Fibroblast of lung (primary cell): ENCODE measurements around the gene OSBP. TPM values are rescaled to one million over a fixed set of nuclear protein-coding genes. Genes with fewer than 3 reads are reported as not detected.

Experiments
- DNase-seq, 2 donors: peaks; one replicate each; pipeline versions ENCODE4 v3.0.0 to v3.0.0-alpha.2; 2010; ENCODE audit warnings: low read depth in 2 of 2
- H2AFZ ChIP-seq: 2 replicates; pipeline ENCODE4 v1.5.1; 2012; ENCODE audit warnings: low read length, control low read depth, inconsistent platforms
- H3K27ac ChIP-seq: 2 replicates; pipeline ENCODE4 v1.5.1; 2011; ENCODE audit warnings: low read length, control low read depth; ENCODE audit not compliant: insufficient read depth
- H3K27me3 ChIP-seq: 2 replicates; pipeline ENCODE4 v1.5.1; 2011; ENCODE audit warnings: mild to moderate bottlenecking, low read length; ENCODE audit not compliant: control insufficient read depth, insufficient read depth
- H3K36me3 ChIP-seq: 2 replicates; pipeline ENCODE4 v1.5.1; 2011; ENCODE audit warnings: low read length; ENCODE audit not compliant: control insufficient read depth, insufficient read depth
- H3K4me1 ChIP-seq: 2 replicates; pipeline ENCODE4 v1.5.1; 2011; ENCODE audit warnings: low read length; ENCODE audit not compliant: control insufficient read depth, insufficient read depth; ENCODE audit errors: extremely low read depth
- H3K4me2 ChIP-seq: 2 replicates; pipeline ENCODE4 v1.5.1; 2011; ENCODE audit warnings: low read length, control low read depth; ENCODE audit not compliant: insufficient read depth; ENCODE audit errors: extremely low read depth
- H3K4me3 ChIP-seq, 4 experiments: fragments of 200-600 bp in 1 of 4; sonication (generic) in 1 of 4; replicated peaks in 1 of 4; 2 replicates each; pipeline ENCODE4 v1.5.1; 2011 to 2016; ENCODE audit warnings: low read length in 4 of 4, low read depth in 3 of 4, mild to moderate bottlenecking in 3 of 4, control low read depth in 2 of 4, inconsistent platforms in 1 of 4, mixed read lengths in 1 of 4; ENCODE audit not compliant: insufficient read depth in 1 of 4; ENCODE audit errors: control extremely low read depth in 1 of 4
- H3K79me2 ChIP-seq: 2 replicates; pipeline ENCODE4 v1.5.1; 2012; ENCODE audit warnings: mild to moderate bottlenecking, low read length, inconsistent platforms; ENCODE audit not compliant: control insufficient read depth, insufficient read depth
- H3K9ac ChIP-seq: 2 replicates; pipeline ENCODE4 v1.5.1; 2011; ENCODE audit warnings: mild to moderate bottlenecking, low read length, control low read depth; ENCODE audit not compliant: insufficient read depth
- H3K9me3 ChIP-seq: 2 replicates; pipeline ENCODE4 v1.5.1; 2012; ENCODE audit warnings: low read depth, low read length; ENCODE audit not compliant: control insufficient read depth, insufficient read depth
- H4K20me1 ChIP-seq: 2 replicates; pipeline ENCODE4 v1.5.1; 2011; ENCODE audit warnings: low read length; ENCODE audit not compliant: control insufficient read depth, insufficient read depth; ENCODE audit errors: extremely low read depth
- CTCF ChIP-seq, 2 donors: IDR thresholded peaks in 1 of 2; conservative IDR thresholded peaks in 1 of 2; 1 replicate in 1 of 2; 2 replicates in 1 of 2; pipeline ENCODE4 v1.5.1; 2011 to 2012; ENCODE audit warnings: low read length in 2 of 2, control low read depth in 1 of 2, inconsistent platforms in 1 of 2, low read depth in 1 of 2, mild to moderate bottlenecking in 1 of 2
- EZH2 ChIP-seq: IDR thresholded peaks from 2 replicates; pipeline ENCODE4 v1.5.1; 2012; ENCODE audit warnings: low read length, control low read depth, mild to moderate bottlenecking; ENCODE audit errors: missing control alignments
- polyA plus RNA-seq, 2 donors: library from polyadenylated mRNA; depleted of rRNA in 1 of 2; stranded (reverse) in 1 of 2; unstranded in 1 of 2; fragments of >200 nt; gene quantifications; 2 replicates each; pipeline ENCODE4 v1.2.1, GENCODE V29; 2011 to 2012; ENCODE audit warnings: missing spikeins in 1 of 2
- total RNA-seq: library from RNA; depleted of rRNA; stranded (reverse); fragments of >200 nt; gene quantifications from 2 replicates; pipeline ENCODE4 v1.2.1, GENCODE V29; 2014

OSBP gene
- total and polyA plus RNA-seq, 2 donors (not counting 1 experiment from before 2014, with no cell fraction given) = 34.0 to 44.1 TPM

- peaks cover 18% of the 10 kb centered on the region for H3K36me3 ChIP-seq
- no peak for DNase-seq
- no peak overlapping the region for H3K4me3 ChIP-seq
- no peaks in the 10 kb centered on the region for H3K27me3 ChIP-seq
- no peaks in the 10 kb centered on the region for H3K9me3 ChIP-seq
- H3K4me2 ChIP-seq = no peak overlapping the region
- no peak overlapping the region for H3K9ac ChIP-seq
- TF ChIP-seq EZH2 (no peak), CTCF (conservative IDR thresholded peaks at IDR 0.05 in 1 of 2, IDR thresholded peaks at IDR 0.05 in 1 of 2; ENCODE audit: low read depth in 1 of 2, low read length in 2 of 2) (no peak)
- peaks cover 1% of the 10 kb centered on the region for H4K20me1 ChIP-seq
- H2AFZ ChIP-seq = no peak overlapping the region
- H3K4me1 ChIP-seq = peaks cover 3% of the 10 kb centered on the region
- H3K27ac ChIP-seq = no peak overlapping the region
- peaks cover 4% of the 10 kb centered on the region for H3K79me2 ChIP-seq
These were observed 42.5 kb upstream of the OSBP start for GRCh38 chr11:59658036-59658435.

- Histone ChIP-seq H3K4me3 (no peak overlapping the region), H3K27ac (no peak overlapping the region), H4K20me1 (no peaks in the 10 kb centered on the region), H3K4me2 (no peak overlapping the region), H3K36me3 (peaks cover 20% of the 10 kb centered on the region), H3K4me1 (no peaks in the 10 kb centered on the region), H3K9ac (no peak overlapping the region), H3K79me2 (no peaks in the 10 kb centered on the region), H2AFZ (no peak overlapping the region), H3K9me3 (no peaks in the 10 kb centered on the region), H3K27me3 (no peaks in the 10 kb centered on the region)
- DNase-seq = no peak
- TF ChIP-seq CTCF (conservative IDR thresholded peaks at IDR 0.05 in 1 of 2, IDR thresholded peaks at IDR 0.05 in 1 of 2; ENCODE audit: low read depth in 1 of 2, low read length in 2 of 2) (no peak), EZH2 (no peak)
These were observed 39.3 kb upstream of the OSBP start for GRCh38 chr11:59654893-59655292.

DNA sequence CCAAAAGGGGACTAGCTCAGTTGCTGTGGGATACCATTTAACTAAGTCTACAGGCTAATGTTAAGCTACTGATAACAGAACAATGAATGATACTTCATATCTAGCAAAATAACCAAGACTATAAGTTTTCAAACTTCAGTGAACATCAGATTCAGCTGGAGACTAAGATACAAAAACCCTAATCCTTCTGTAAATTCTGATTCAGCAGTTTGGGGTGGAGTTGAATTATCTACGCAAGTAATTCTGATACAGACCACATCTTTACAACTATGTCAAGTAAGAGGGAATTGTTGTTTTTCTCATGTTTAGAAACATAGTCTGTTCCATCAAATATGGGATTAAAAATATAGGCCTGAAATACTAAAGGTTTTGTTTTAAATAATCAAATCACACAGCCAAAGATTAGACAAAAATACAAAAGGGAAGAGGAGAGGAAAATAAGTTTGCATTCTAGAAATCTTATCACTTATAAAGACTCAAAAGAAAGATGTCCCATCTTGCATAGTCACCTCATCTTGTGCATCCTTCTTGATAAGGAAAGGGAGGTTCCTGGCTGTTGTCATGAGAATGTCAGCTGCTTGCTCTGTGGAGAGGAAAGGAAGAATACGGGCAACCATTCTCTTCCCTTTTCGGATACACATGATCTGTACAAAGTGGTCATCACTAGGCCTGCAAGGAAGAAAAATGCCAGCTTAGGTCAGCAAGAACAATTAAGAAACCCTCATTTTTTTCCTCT lies 31.8 kb upstream of the OSBP start:
- no peak for DNase-seq
- H4K20me1 ChIP-seq = no peaks in the 10 kb centered on the region
- H3K4me3 ChIP-seq = no peak overlapping the region
- no peaks in the 10 kb centered on the region for H3K9me3 ChIP-seq
- no peak overlapping the region for H2AFZ ChIP-seq
- no peak for TF ChIP-seq EZH2
- no peak for TF ChIP-seq CTCF (conservative IDR thresholded peaks at IDR 0.05 in 1 of 2, IDR thresholded peaks at IDR 0.05 in 1 of 2; ENCODE audit: low read depth in 1 of 2, low read length in 2 of 2)
- no peaks in the 10 kb centered on the region for H3K4me1 ChIP-seq
- peaks cover 21% of the 10 kb centered on the region for H3K36me3 ChIP-seq
- no peaks in the 10 kb centered on the region for H3K27me3 ChIP-seq
- H3K27ac ChIP-seq = no peak overlapping the region
- H3K9ac ChIP-seq = no peak overlapping the region
- H3K4me2 ChIP-seq = no peak overlapping the region
- H3K79me2 ChIP-seq = no peaks in the 10 kb centered on the region
